Left ventricle myocardium inferior (tissue), 1 donor: ENCODE data around the gene KCTD3. TPM values are rescaled to one million over a fixed set of nuclear protein-coding genes. Genes with fewer than 3 reads are reported as not detected.

Experiments used
- DNase-seq: peaks from one replicate; pipeline ENCODE4 v3.0.0-alpha.2; 2020
- H3K27ac ChIP-seq: fragments of 200-600 bp; replicated peaks from 2 replicates; pipeline ENCODE4 v1.8.0; 2021
- H3K27me3 ChIP-seq: fragments of 200-600 bp; 2 replicates; pipeline ENCODE4 v1.8.0; 2021; ENCODE audit warnings: low read depth
- H3K36me3 ChIP-seq: fragments of 200-600 bp; 2 replicates; pipeline ENCODE4 v1.8.0; 2021
- H3K4me1 ChIP-seq: fragments of 200-600 bp; 2 replicates; pipeline ENCODE4 v1.8.0; 2021
- H3K4me3 ChIP-seq: fragments of 200-600 bp; 2 replicates; pipeline ENCODE4 v1.8.0; 2021; ENCODE audit warnings: mild to moderate bottlenecking, moderate library complexity
- H3K9me3 ChIP-seq: fragments of 200-600 bp; replicated peaks from 2 replicates; pipeline ENCODE4 v1.8.0; 2021
- CTCF ChIP-seq: fragments of 200-600 bp; IDR thresholded peaks from 2 replicates; pipeline ENCODE4 v1.8.0; 2021; ENCODE audit warnings: antibody characterized with exemption, mild to moderate bottlenecking, borderline replicate concordance
- intact Hi-C: fragments of 100-400 bp; cut with micrococcal nuclease; formaldehyde crosslinking; loops from one replicate; pipeline ENCODE4 v1.11.0; 2022
- total RNA-seq: library from RNA; stranded (reverse); fragmentation: NEBNext Ultra II Directional; extraction: Animal tissue kit (Norgen Biotek cat#: 25700); gene quantifications from one replicate; pipeline ENCODE4 v1.2.1, GENCODE V29; 2021
- donor health status: DM: no; HTN: yes; CAD: no; lungs with severe emphysema.

KCTD3 gene
- total RNA-seq, 1 donor from 2014 or later, result 11.2 TPM

GRCh38 chr1:215530401-215530984 lies 36.6 kb upstream of the KCTD3 start:
- DNase-seq, result no peak
- intact Hi-C loops, result no loop called here
- no peaks in the 10 kb centered on the region for H3K4me1 ChIP-seq
- H3K27ac ChIP-seq, result no peak overlapping the region
- no peak for TF ChIP-seq CTCF
- H3K4me3 ChIP-seq, result no peak overlapping the region
- H3K9me3 ChIP-seq, result no peaks in the 10 kb centered on the region
- peaks cover 10% of the 10 kb centered on the region for H3K27me3 ChIP-seq
- H3K36me3 ChIP-seq, result no peaks in the 10 kb centered on the region

GRCh38 chr1:215539803-215540570 lies 27.1 kb upstream of the KCTD3 start:
- H3K4me1 ChIP-seq, result peaks cover 4% of the 10 kb centered on the region
- DNase-seq, result no peak
- H3K27ac ChIP-seq, result no peak overlapping the region
- no peak for TF ChIP-seq CTCF
- intact Hi-C loops, result no loop called here
- H3K27me3 ChIP-seq, result no peaks in the 10 kb centered on the region
- H3K4me3 ChIP-seq, result no peak overlapping the region
- H3K36me3 ChIP-seq, result no peaks in the 10 kb centered on the region
- peaks cover 19% of the 10 kb centered on the region for H3K9me3 ChIP-seq

GRCh38 chr1:215542301-215542700 lies 24.8 kb upstream of the KCTD3 start:
- no peak for DNase-seq
- no peaks in the 10 kb centered on the region for H3K36me3 ChIP-seq
- no peak for TF ChIP-seq CTCF
- no peaks in the 10 kb centered on the region for H3K27me3 ChIP-seq
- H3K27ac ChIP-seq, result no peak overlapping the region
- peaks cover 4% of the 10 kb centered on the region for H3K4me1 ChIP-seq
- peaks cover 19% of the 10 kb centered on the region for H3K9me3 ChIP-seq
- intact Hi-C loops, result no loop called here
- H3K4me3 ChIP-seq, result no peak overlapping the region

- no peak for DNase-seq
- intact Hi-C loops, result no loop called here
- H3K9me3 ChIP-seq, result peaks cover 19% of the 10 kb centered on the region
- H3K27ac ChIP-seq, result no peak overlapping the region
- no peak for TF ChIP-seq CTCF
- peaks cover 4% of the 10 kb centered on the region for H3K4me1 ChIP-seq
- H3K36me3 ChIP-seq, result no peaks in the 10 kb centered on the region
- no peaks in the 10 kb centered on the region for H3K27me3 ChIP-seq
- no peak overlapping the region for H3K4me3 ChIP-seq
Observed at GRCh38 chr1:215543191-215543606, 23.9 kb upstream of the KCTD3 start.

DNA sequence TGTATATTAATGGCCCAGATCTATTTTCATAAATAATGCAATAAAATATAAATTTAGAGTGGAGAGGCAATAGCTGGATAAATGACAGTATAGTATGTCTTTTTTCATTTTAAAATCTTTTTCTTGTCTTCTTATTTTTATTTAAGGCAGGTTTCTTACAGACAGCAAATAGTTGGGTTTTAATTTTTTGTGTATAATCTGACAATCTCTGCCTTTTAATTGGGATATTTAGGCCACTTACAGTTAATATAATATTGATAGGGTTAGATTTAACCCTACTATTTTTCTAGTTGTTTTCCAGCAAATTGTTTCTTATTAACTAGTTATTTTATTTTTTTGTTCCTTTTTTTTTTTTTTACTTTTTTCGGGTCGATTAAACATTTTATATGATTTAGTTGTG lies 23.3 kb upstream of the KCTD3 start:
- Histone ChIP-seq H3K27ac (no peak overlapping the region), H3K9me3 (peaks cover 19% of the 10 kb centered on the region), H3K36me3 (no peaks in the 10 kb centered on the region), H3K4me3 (no peak overlapping the region), H3K4me1 (peaks cover 4% of the 10 kb centered on the region), H3K27me3 (no peaks in the 10 kb centered on the region)
- TF ChIP-seq CTCF, result no peak
- intact Hi-C loops, result no loop called here
- no peak for DNase-seq
